Suprapubic skin (tissue), 3 donors: Measurements from ENCODE around the gene JMJD1C.

ENCODE experiments used
- POLR2AphosphoS5 ChIP-seq, 3 donors: sonication (generic); formaldehyde crosslinking; IDR thresholded peaks; one replicate each; pipeline ENCODE4 v1.6.1; 2017; ENCODE audit warnings: antibody characterized with exemption in 3 of 3
- TF ChIP-seq, protein P1 (sequence below), 2 donors: fragments of 200-600 bp in 1 of 2; fragments of 450-650 bp in 1 of 2; sonication (generic) in 1 of 2; IDR thresholded peaks; one replicate each; pipeline ENCODE4 v1.5.1; 2016 to 2019; ENCODE audit warnings: antibody characterized with exemption in 2 of 2, mild to moderate bottlenecking in 1 of 2, moderate library complexity in 1 of 2

DNA sequence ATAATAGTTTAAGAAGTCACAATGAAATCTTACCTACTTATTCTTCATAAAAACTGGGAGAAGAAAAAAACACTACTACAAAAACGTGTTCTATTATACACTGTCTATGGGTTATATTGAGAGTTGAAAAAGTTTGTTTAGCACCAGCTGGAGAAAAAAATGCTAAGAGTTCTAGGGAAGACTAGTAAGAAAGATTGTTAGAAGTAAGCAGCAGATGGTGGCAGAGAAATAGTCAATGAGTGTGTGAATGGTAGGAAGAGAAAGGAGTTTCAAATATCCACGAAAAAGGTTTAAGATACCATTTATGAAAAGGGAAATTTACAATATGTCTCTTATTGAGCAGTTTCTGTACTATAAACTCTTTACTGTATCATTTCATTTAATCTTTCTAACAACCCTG is 208.0 kb downstream of the JMJD1C start:
- no peak for TF ChIP-seq POLR2AphosphoS5 (IDR thresholded peaks at IDR 0.05)
- TF ChIP-seq, protein P1, sequence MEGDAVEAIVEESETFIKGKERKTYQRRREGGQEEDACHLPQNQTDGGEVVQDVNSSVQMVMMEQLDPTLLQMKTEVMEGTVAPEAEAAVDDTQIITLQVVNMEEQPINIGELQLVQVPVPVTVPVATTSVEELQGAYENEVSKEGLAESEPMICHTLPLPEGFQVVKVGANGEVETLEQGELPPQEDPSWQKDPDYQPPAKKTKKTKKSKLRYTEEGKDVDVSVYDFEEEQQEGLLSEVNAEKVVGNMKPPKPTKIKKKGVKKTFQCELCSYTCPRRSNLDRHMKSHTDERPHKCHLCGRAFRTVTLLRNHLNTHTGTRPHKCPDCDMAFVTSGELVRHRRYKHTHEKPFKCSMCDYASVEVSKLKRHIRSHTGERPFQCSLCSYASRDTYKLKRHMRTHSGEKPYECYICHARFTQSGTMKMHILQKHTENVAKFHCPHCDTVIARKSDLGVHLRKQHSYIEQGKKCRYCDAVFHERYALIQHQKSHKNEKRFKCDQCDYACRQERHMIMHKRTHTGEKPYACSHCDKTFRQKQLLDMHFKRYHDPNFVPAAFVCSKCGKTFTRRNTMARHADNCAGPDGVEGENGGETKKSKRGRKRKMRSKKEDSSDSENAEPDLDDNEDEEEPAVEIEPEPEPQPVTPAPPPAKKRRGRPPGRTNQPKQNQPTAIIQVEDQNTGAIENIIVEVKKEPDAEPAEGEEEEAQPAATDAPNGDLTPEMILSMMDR (IDR thresholded peaks at IDR 0.05) = no peak
